Stimulated activated naive CD8-positive, alpha-beta T cell treated with anti-CD3 and anti-CD28 coated beads, Interleukin-15, Interleukin-2, amounts not matched to agents 100 ng/mL and 50 ng/mL, for 24 hours (primary cell): ENCODE data around the gene UPK3BL2.
"Not testable (repeated sequence)": the region's sequence is repeated elsewhere in the genome, so short reads cannot be mapped to it uniquely, and the experiment has no call there.

Source experiments
- H3K27ac Mint-ChIP-seq: one replicate; pipeline ENCODE4 v1.8.0; 2021; ENCODE audit warnings: mild to moderate bottlenecking, mixed read lengths
- H3K27me3 Mint-ChIP-seq: one replicate; pipeline ENCODE4 v1.8.0; 2021; ENCODE audit warnings: mixed read lengths
- H3K36me3 Mint-ChIP-seq: one replicate; pipeline ENCODE4 v1.8.0; 2021; ENCODE audit warnings: low read depth, mixed read lengths
- H3K4me1 Mint-ChIP-seq: one replicate; pipeline ENCODE4 v1.8.0; 2021; ENCODE audit warnings: low read depth, mixed read lengths
- H3K4me3 Mint-ChIP-seq: one replicate; pipeline ENCODE4 v1.8.0; 2021; ENCODE audit warnings: mild to moderate bottlenecking, mixed read lengths
- H3K9me3 Mint-ChIP-seq: one replicate; pipeline ENCODE4 v1.8.0; 2021; ENCODE audit warnings: mixed read lengths

Gene UPK3BL2, protein sequence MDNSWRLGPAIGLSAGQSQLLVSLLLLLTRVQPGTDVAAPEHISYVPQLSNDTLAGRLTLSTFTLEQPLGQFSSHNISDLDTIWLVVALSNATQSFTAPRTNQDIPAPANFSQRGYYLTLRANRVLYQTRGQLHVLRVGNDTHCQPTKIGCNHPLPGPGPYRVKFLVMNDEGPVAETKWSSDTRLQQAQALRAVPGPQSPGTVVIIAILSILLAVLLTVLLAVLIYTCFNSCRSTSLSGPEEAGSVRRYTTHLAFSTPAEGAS

DNA sequence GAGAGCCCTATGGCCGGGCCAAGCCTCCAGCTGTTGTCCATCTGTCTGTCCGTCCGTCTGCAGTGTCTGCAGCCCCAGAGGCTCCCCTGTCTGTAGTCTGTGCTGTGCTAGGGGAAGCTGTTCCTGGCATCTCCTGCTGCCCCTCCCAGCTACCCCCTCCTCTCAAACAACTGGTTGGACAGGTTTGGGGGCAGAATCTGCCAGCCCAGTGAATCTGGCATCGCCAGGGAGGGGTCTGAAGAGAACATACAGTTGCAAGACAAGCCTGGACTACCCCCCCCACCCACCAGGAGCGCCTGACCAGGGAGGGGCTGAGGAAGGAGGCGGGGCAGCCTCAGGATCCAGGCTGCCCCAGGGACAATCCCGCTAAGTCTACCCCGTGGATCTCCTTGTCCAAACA is at the start of gene UPK3BL2:
UPK3BL2 (minus strand) TSS at position 101 of the 400 bp plus-strand sequence; CDS start at position 41, 60 bp downstream.
- H3K36me3 Mint-ChIP-seq, H3K27me3 Mint-ChIP-seq, H3K27ac Mint-ChIP-seq, H3K4me1 Mint-ChIP-seq, H3K4me3 Mint-ChIP-seq, H3K9me3 Mint-ChIP-seq: not testable (repeated sequence)

DNA sequence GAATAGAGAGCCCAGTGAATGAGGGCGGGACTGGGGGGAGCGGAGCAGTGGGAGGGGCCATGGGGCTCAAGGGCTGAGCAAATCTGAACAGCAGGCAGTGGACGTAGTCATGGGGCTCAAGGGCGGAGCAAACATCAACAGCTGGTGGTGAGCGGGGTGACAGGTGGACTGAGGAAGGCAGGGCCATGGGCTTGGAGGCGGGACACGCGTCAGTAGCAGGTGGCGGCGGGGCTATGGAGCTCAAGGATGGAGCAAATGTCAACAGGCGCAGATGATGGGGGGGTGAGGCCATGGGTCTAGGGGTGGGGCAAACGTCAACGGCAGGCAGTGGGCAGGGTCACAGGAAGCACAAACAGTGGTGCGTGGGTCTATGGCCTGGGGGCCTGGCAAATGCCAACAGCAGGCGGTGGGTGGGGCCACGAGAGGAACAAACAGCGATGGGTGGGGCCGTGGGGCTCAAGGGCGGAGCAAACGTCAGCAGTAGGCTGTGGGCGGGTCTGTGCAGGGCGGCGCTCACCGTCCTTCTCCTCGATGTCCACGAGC is 49.1 kb upstream of the UPK3BL2 start:
- H3K27me3 Mint-ChIP-seq, H3K4me1 Mint-ChIP-seq, H3K27ac Mint-ChIP-seq, H3K9me3 Mint-ChIP-seq, H3K36me3 Mint-ChIP-seq, H3K4me3 Mint-ChIP-seq: not testable (repeated sequence)

DNA sequence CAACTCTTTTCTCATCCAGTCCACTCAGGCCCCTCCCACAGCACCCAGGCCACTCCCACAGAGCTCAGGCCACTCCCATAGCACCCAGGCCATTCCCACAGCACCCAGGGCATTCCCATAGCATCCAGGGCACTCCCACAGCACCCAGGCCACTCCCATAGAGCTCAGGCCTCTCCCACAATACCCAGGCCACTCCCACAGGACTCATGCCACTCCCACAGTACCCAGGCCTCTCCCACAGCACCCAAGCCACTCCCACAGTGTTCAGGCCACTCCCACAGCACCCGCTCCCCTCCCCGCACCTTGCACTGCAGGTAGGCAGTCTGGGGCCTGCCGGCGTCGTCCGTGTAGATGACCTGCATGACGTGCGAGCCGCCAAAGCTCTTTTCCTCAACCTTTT is 46.4 kb upstream of the UPK3BL2 start:
- H3K4me3 Mint-ChIP-seq, H3K27me3 Mint-ChIP-seq, H3K4me1 Mint-ChIP-seq, H3K9me3 Mint-ChIP-seq, H3K36me3 Mint-ChIP-seq, H3K27ac Mint-ChIP-seq: not testable (repeated sequence)

DNA sequence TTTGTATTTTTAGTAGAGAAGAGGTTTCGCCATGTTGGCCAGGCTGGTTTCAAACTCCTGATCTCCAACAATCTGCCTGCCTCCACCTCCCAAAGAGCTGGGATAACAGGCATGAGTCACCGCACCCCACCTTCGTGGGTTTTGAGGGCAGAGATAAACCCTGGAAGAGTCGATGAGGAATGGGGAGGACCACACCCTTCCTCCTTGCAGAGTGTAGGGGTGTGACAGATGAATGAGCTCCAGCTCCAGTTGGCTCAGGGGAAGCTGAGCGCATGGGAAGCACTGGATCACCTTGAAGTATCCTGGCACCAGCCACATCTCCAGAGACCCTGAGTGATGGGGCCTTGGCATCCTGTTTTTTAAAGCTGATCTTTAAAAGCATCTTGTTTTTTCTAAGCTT is 40.0 kb upstream of the UPK3BL2 start:
- H3K9me3 Mint-ChIP-seq, H3K36me3 Mint-ChIP-seq, H3K27me3 Mint-ChIP-seq, H3K4me3 Mint-ChIP-seq, H3K27ac Mint-ChIP-seq, H3K4me1 Mint-ChIP-seq: not testable (repeated sequence)

DNA sequence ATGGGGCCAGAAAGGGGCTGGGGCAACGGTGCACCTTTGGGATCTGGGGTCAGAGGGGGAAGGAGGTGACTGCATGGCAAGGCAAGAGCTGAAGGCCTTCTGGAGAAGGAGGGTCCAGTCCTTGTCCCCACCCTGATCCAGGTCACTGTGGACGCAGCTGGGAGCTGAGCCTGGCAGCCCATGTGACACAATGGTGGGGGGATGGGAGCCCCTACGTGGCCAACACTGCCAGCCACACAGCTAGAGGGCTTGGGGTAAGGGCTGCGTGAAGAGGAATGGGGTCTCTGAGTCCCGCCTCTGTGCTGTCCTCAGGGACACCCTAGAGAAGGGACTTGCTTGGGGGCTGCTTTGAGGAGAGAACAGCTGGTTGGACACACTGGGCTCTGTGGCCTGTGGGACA is 38.2 kb upstream of the UPK3BL2 start:
- H3K4me1 Mint-ChIP-seq, H3K27ac Mint-ChIP-seq, H3K9me3 Mint-ChIP-seq, H3K36me3 Mint-ChIP-seq, H3K27me3 Mint-ChIP-seq, H3K4me3 Mint-ChIP-seq: not testable (repeated sequence)

DNA sequence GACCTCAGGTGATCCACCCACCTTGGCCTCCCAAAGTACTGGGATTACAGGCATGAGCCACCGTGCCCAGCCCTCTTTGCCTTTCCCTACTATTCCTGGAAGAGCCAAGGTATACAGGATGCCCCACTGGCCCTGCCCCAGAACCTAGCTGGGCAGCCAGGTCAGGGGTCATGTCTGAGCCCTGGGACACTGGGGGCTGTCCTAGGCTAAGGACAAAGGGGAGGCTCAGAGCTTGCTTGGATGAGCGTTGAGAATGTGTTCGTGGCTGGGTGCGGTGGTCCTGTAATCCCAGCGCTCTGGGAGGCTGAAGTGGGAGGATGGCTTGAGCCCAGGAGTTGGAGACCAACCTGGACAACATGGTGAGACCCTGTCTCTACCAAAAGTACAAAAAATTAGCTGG is 35.0 kb upstream of the UPK3BL2 start:
- H3K27ac Mint-ChIP-seq, H3K4me3 Mint-ChIP-seq, H3K36me3 Mint-ChIP-seq, H3K27me3 Mint-ChIP-seq, H3K4me1 Mint-ChIP-seq, H3K9me3 Mint-ChIP-seq: not testable (repeated sequence)

DNA sequence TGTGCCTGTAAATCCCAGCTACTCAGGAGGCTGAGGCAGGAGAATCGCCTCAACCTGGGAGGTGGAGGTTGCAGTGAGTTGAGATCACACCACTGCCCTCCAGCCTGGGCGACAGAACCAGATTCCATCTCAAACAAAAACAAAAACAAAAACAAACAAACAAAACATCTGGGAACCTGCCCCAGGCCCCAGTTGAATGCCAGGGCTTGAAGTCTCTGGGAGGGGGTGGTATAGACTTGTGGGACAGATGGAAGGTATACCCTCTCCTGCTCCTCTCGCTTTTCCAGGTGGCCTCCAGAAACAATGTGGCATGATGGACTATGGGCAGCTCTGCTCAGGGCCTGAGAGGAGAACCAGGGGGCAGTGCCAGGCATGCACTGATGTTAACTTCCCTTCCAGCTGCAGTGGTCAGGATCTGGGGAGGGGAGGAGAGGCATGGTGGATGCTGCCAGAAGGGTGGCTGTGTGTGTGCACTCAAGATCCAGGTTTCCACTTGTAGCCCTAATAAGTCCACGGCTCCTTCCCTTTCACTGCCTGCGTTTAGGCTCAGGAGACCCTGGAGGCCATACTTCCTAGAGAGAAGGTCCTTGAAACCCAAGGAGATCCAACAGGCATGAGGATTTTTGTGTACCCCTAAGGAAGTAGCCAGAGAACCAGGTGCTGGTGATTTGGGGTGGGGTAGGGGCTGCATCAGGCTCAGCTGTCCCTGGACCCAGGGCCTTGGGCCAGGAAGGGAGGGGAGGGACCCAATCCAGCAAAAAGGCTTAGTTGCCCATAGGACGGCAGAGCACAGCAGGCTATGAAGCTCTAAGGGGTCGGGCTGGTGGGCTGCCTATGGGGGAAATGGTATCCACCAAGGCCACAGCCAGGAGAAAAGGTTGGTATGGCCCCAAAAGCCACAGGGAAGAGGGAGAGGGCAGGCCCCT is 34.1 kb upstream of the UPK3BL2 start:
- H3K4me1 Mint-ChIP-seq, H3K9me3 Mint-ChIP-seq, H3K36me3 Mint-ChIP-seq, H3K4me3 Mint-ChIP-seq, H3K27me3 Mint-ChIP-seq, H3K27ac Mint-ChIP-seq: not testable (repeated sequence)

DNA sequence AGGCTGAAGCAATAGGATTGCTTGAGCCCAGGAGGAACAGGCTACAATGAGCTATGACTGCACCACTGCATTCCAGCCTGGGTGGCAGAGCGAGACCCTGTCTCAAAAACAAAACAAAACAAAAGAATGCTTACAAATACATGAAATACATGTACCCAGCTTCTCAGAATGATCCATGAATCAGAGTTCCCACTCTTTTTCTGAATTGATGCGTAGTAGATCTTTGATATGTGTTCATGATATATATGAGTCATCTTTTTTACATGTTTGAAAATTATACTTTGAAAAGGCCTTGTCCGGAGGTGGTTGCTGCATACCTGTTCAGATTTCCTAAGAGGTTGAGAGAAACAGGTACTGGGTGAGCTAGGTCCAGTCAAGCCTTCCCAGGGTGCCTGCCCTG is 32.9 kb upstream of the UPK3BL2 start:
- not testable (repeated sequence) for H3K9me3 Mint-ChIP-seq, H3K4me3 Mint-ChIP-seq, H3K4me1 Mint-ChIP-seq, H3K36me3 Mint-ChIP-seq, H3K27ac Mint-ChIP-seq, H3K27me3 Mint-ChIP-seq

DNA sequence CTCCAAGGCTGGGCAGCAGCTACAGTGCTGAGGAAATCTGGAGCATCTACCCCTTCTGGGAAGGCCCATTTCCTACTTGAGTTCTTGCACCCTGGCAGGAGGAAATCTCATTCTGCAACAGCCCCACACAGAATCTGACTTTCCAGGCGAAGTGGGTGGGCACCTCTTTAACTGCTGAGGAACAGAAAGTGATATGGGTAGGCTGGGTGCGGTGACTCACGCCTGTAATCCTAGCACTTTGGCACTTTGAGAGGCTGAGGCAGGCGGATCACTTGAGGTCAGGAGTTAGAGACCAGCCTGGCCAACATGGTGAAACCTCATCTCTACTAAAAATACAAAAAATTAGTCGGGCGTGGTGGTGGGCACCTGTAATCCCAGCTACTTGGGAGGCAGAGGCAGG is 31.1 kb upstream of the UPK3BL2 start:
- H3K9me3 Mint-ChIP-seq, H3K36me3 Mint-ChIP-seq, H3K27ac Mint-ChIP-seq, H3K4me3 Mint-ChIP-seq, H3K27me3 Mint-ChIP-seq, H3K4me1 Mint-ChIP-seq: not testable (repeated sequence)

DNA sequence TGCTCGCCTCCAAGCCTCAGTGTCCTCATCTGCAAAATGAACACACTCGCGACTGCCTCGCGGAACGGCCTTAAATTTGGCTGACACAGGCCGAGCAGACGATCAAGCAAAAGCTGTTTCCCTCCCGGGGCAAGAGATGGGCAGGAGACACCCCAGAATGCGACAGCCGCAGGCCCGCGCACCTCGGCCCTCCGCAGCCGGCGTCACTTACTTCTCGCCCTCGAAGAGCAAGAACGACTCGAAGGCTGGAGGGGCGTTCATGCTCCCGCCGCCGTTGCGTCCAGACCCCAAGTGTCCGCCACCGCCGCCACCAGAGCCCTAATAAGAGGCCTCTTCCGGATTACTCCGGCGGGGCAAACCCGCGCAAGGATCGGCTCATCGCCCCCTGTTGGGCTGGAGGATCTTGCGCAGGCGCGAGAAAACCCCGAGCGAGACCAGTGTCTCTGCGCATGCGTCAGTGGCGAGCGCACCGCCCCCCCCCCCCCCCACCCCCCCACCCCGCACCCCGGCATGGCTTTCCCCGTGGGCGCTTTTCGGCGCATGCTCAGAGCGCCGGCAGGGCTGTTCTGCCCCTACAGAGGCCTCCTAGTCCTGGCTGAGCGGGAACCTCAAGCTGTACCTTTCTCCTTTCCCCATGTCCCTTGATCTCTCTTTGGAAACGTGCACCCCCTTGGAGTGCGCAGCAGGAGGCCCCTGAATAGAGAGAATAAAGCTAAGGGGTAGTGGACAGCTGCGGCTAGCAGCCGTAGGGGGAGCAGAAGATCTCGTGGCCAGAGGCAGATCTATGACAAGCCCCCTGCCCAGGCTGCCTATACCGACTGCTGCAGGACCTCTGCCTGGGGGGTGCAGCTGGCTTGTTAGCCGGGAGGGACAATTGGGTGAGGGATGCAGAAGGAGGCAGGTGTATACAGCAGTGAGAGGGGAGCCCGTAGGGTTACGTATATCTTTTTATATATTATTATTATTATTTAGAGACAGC is 29.1 kb upstream of the UPK3BL2 start, which contains the start of gene POLR2J3:
POLR2J3 (minus strand) TSS at position 323 of the 979 bp plus-strand sequence; CDS start at position 261, 62 bp downstream.
- not testable (repeated sequence) for H3K4me1 Mint-ChIP-seq, H3K27me3 Mint-ChIP-seq, H3K9me3 Mint-ChIP-seq, H3K36me3 Mint-ChIP-seq
- Mint-ChIP-seq H3K4me3 (peak within 1 kb of the TSS; percentile 86), H3K27ac (peak within 1 kb of the TSS; percentile 75)

DNA sequence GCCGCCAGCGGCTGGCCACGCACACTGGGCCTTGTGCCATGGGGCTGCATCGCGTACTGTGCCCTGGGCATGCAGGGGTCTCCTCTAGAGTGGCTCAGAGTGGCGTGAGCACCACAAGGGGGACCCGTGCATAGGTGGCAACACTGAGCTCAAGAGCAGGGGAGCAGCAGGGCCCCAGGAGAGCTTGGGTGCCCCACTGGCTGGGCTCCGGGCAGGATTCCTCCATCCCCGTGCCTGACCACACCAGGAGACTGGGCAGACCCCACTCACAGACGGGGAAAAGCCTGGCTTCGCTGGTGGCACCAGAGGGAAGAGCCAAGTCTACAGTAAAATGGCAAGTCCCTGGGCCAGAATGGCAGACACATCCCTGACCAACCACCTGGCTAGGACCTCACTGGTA is 25.1 kb upstream of the UPK3BL2 start:
- H3K4me3 Mint-ChIP-seq, H3K36me3 Mint-ChIP-seq, H3K9me3 Mint-ChIP-seq, H3K27me3 Mint-ChIP-seq, H3K4me1 Mint-ChIP-seq, H3K27ac Mint-ChIP-seq: not testable (repeated sequence)

DNA sequence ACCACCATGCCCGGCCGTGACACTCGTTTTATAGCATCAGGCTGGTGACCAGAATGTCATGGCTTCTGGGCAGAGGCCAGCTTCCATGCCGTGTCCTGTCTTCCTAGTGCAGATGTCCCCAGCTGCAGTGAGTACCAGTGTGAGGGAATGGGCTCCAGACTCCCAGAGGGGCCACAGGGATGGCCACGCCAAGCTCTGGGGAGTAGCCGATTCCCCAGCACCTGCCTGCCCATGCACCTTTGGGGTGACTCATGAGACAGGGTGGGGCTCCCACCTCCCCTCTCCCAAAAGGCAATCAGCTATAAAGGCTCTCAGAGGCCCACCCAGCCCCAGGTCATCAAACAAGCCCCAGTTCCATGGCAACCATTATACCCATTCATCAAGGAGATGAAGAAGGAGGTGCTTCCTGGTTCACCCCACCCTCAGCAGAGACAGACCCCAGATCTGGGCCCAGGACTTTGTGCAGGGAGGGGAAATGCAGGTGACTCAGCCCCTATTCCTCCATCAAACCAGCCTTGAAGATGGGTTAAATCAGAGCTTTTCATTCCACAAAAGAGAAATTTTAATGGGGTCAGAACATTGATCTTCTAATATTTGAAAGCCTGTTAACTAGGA is 7.4 kb upstream of the UPK3BL2 start, which contains the start of gene SPDYE2:
SPDYE2 (plus strand) TSS at position 419 of the 615 bp plus-strand sequence. CDS start 2,030 bp downstream, outside the sequence.
- not testable (repeated sequence) for H3K9me3 Mint-ChIP-seq, H3K4me3 Mint-ChIP-seq, H3K27me3 Mint-ChIP-seq, H3K27ac Mint-ChIP-seq, H3K36me3 Mint-ChIP-seq, H3K4me1 Mint-ChIP-seq

DNA sequence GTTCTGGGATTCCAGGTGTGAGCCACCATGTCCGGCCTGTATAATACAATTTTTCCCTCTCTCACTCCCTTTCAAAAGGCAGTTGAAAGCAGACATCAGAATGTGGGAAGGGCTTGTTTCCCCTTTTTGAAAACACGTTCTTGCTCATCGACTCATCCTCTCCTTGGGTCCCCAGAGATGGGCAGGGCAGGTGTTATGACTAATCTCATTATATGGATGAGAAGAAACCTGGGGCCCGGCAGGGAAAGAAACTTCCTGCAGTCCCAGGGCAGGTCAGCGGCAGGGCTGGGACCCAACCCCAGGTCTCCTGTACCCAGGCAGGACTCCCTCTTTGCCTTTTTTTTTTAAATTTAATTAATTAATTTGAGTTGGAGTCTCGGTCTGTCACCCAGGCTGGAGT is 2.9 kb upstream of the UPK3BL2 start:
- H3K9me3 Mint-ChIP-seq, H3K27ac Mint-ChIP-seq, H3K36me3 Mint-ChIP-seq, H3K27me3 Mint-ChIP-seq, H3K4me1 Mint-ChIP-seq, H3K4me3 Mint-ChIP-seq: not testable (repeated sequence)

DNA sequence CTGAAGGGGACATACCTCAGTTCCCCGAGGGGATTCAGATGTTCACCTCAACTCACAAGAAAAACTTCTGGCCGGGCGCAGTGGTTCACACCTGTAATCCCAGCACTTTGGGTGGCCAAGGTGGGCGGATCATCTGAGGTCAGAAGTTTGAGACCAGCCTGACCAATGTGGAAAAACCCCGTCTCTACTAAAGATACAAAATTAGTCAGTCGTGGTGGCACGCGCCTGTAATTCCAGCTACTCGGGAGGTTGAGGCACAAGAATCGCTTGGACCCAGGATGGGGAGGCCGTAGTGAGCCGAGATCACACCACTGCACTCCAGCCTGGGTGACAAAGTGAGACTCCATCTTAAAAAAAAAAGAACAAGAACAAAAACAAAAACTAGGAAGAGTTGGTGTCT is 1.8 kb upstream of the UPK3BL2 start:
- not testable (repeated sequence) for H3K4me3 Mint-ChIP-seq, H3K9me3 Mint-ChIP-seq, H3K27ac Mint-ChIP-seq, H3K27me3 Mint-ChIP-seq, H3K4me1 Mint-ChIP-seq, H3K36me3 Mint-ChIP-seq
